DMS 273 (cell line): ENCODE results near the gene TMPRSS4.
A peak's percentile ranks its signal among the peaks of the same experiment; 100 is the strongest.

Experiments
- DNase-seq: peaks from one replicate; lab custom pipeline; 2025; ENCODE audit not compliant: unreplicated experiment; lab: John Stamatoyannopoulos, UW

The TMPRSS4 gene

GRCh38 chr11:118132385-118133151 lies 55.7 kb downstream of the TMPRSS4 start:
- DNase-seq, result no peak

- DNase-seq, result no peak
Observed at GRCh38 chr11:118133816-118134215, 56.9 kb downstream of the TMPRSS4 start.

GRCh38 chr11:118135051-118135795 lies 58.3 kb downstream of the TMPRSS4 start:
- no peak for DNase-seq

- no peak for DNase-seq
Observed at GRCh38 chr11:118135796-118136165, 58.9 kb downstream of the TMPRSS4 start.

DNA sequence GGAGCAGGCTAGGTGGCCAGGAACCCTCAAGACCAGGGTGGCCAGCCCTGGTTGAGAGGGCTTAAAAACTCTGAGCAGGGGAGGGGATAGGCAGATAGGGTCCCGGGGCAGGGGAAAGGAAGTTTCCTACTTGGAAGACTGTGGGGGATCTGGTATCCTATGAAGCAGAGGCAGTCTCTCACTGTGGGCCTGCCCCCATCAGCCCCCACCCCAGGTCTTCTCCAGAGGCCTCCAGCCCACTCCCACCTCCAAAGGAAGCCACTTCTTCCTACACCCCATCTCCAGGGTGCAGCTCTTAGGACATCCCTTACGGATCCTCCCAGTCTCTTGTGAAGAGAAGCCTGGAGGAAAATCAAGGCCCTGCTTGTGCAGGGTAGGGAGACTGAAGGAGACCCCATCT lies 59.5 kb downstream of the TMPRSS4 start:
- no peak for DNase-seq

- peak; percentile 15 for DNase-seq
Observed at GRCh38 chr11:118136801-118137200, 59.9 kb downstream of the TMPRSS4 start.

DNA sequence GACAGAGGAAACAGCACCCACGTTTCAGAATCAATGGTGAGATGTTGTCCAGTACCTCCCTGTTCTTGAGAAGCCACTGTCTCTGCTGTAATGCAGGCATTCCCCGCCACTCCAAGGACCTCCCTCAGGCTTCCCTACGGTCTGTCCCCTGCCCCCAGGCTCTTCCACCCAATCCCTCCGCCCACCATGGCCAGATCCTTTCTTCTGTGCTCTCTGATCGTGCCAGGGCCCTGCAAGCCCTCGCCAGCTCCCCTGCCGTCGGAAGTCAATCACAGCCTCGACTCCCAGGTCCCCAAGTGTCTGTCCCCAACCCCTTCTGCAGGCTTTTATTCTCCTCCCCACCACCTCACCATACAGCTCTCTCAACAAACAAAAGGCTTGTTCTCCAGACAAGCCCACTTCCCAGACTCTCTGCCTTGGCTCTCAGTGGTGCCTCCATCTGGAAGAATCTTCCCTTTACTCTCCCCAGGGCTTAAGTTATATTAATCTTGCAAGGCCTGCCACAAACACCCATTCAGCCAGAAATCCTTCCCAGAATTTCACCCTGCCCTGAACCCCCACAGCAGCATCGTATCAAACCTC lies 62.1 kb downstream of the TMPRSS4 start:
- DNase-seq, result no peak

GRCh38 chr11:118139578-118139977 lies 62.7 kb downstream of the TMPRSS4 start:
- no peak for DNase-seq

- DNase-seq, result no peak
Observed at GRCh38 chr11:118142081-118142480, 65.2 kb downstream of the TMPRSS4 start.

DNA sequence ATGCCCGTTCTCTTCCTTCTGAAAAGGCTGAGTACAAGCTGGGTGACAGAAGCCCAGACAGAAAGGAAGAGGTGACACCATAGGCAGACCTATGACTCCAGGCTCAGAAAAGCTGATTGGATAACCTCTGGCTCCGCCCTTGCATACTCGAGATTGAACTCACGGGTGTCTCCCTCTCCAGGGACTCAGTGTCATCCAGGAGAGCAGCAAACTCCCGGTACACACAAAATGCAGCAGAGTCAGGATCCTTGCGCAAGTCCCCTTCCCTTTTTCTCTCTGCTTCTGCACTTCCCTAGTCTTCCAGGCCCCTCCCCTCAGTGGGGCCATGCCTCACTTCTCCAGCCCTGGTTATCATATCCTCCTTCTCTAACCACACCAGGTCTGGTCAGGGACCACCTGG lies 65.9 kb downstream of the TMPRSS4 start:
- no peak for DNase-seq

- DNase-seq, result no peak
Observed at GRCh38 chr11:118143661-118144185, 66.8 kb downstream of the TMPRSS4 start.

- DNase-seq, result no peak
Observed at GRCh38 chr11:118144301-118145268, 67.7 kb downstream of the TMPRSS4 start.

DNA sequence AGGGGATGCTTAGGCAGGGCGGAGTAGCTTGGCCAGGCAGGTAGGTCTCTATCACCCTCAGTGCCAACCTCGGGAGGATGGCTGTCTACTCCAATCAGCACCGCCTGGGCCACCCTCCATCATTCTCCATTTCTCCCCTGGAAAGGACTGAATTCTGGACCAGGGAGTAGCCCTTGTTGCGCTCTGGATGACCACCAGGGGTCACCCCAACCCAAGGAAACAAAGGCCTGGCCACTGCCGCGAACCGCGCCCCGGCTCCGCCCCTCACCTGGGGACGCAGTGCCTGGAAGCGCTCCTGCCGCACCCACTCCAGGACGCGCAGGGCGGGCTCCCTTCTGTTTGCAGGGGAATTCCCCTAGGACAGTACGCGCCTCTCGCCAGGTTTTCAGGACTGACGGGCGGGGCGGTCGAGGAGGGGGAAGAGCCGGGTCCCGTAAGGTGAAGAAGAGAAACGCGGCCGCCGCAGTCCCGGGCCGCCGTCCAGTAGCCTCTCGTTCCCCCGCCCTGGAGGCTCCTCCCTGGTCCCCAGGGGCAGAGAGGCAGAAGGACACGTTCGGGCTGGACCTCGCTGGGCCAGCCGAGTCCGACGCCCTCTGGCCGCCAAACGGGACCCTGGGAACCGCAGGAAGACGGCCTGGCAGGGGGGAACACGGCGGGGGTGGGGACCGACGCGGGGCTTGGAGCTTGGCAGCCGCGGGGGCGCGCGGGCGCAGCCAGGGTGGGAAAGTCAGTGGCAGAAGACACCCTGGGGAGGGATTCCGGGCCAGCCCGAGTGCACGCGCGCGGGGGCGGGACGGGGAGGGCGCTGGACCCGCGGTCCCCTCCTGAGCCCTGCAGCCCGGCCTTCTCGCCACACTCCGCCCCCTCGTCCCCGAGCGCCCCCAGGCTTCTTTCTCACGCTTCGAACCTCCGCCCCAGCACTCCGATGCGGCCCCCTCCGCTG lies 68.7 kb downstream of the TMPRSS4 start:
- DNase-seq, result peak; percentile 79

DNA sequence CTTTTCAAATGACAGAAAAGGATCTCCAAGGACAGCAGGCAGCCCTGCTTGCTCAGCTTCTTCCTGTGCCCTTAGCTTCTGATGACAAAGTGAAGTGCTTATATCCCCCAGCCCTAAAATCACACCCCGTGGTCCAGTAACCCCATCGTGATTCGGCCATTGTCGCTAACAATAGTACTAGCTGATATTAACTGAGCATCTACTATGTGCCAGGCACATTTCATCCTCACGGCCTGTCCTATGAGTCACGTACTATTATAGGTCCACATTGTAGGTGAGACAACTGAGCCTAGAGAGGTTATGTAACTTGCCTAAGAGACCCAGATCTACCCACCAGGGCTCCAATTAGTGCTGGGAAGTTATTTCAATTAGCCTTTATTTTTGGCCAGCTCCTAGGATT lies 69.7 kb downstream of the TMPRSS4 start:
- no peak for DNase-seq

DNA sequence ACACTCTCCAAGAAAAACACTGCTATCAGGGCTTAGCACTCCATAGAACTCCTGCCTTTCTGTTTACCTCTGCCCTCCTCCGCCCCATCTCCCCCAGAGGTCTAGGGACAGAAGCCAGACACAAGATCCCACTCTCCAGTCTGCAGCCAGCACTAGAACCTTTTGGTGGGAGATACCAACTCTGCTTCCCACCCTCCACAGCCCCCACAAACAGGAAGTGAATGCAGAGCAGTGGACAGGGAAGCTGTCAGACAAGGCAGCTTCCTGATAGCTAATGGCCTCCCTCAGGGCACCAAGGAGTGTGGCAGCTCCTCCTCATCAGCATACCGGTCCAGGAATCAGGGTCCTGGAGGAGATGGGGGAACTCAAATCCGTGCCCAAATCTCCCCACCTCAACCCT lies 70.6 kb downstream of the TMPRSS4 start:
- no peak for DNase-seq

DNA sequence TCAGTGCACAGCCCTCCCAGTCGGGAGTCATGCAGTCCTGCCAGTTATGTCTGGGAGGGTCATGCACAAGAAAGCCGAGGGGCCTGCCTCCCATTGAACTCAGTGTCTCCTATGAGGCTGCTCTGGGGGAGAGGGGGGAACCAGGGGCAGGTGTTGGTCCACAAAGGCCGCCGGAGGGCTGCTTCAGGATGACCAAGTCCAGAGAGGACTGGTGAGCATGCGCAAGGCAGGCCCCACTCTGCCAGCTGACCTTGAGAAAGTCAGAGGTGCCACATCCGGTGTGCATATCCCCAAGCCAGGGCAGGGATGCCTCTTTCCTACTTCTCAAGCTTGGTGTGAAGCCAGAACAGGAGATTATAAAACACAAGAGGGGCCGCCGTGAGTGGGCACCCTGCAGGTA lies 71.4 kb downstream of the TMPRSS4 start:
- DNase-seq, result no peak

- peak; percentile 8 for DNase-seq
Observed at GRCh38 chr11:118148856-118149255, 72.0 kb downstream of the TMPRSS4 start.

- no peak for DNase-seq
Observed at GRCh38 chr11:118149493-118149892, 72.6 kb downstream of the TMPRSS4 start.

- DNase-seq, result peak; percentile 5
Observed at GRCh38 chr11:118151431-118151830, 74.6 kb downstream of the TMPRSS4 start.
